ENCODE results near the gene SLC9A8.

Gene SLC9A8

DNA sequence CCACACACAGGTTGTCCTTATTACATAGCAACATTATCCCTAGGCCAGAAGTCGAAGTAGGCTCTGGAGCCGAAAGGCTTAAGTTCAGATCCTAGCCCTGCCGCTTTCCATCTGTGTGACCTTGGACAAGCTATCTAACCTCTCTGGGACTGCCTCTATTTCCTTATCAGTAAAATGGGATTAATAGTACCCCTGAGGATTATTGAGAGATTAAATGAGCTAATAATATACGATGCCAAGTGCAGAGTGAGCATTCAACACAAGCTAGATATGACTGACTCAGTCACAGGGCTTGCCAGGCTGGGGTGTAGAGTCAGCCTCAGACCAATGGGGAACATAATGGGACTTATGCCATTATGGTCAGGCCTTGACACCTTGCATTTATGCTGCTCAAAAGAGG is 111.6 kb downstream of the SLC9A8 start:
- DNase-seq = no peak

DNA sequence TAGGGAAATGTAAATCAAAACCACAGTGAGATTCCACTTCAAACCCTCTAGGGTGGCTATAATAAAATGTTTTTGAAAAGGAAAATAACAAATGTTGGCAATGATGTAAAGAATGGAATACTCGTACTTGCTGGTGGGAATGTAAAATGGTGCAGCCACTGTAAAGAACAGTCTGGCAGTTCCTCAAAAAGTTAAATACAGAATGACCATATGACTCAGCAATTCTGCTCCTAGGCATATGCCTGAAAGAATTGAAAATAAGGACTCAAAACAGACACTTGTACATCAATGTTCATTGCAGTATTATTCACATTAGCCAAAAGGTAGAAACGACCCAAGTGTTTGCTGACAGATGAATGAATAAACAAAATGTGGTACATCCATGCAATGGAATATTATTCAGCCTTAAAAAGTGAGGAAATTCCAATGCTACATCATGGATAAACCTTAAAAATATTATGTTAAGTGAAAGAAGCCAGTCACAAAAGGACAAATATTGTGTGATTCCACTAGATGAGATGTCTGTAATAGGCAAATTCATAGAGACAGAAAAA is 113.3 kb downstream of the SLC9A8 start:
- DNase-seq = no peak

DNA sequence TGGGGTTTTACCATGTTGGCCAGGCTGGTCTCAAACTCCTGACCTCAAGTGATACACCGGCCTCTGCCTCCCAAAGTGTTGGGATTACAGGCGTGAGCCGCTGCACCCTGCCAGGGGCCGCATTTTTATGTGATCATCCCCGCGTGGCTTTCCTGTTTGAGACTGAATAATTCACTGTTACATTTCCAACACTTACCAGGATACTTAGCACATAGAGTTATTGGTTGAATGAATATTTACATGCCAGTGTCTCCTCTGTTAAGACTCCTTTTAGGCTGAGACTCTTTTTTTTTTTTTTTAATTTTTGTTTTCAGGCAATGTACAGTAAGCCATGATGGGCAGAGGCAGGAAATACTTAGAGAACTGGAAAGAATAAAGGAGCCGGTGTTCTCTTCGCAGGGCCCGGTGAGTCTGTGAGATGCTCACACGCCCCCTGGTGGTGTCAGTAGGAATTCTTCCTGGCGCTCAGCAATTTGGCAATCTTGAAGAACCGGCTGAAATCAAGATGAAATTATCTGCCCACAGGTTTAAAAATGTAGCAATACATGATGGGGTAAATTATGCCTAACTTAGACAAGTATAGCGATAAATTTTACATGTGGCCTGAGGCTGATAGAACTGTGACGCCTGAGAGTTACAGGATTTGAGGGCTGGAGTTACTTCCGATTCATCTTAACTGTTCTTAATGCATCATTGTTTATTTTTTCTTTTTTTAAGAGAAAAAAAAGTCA is 115.9 kb downstream of the SLC9A8 start:
- peak; percentile 78 for DNase-seq

GRCh38 chr20:49929142-49929494 is 116.5 kb downstream of the SLC9A8 start:
- DNase-seq = no peak

DNA sequence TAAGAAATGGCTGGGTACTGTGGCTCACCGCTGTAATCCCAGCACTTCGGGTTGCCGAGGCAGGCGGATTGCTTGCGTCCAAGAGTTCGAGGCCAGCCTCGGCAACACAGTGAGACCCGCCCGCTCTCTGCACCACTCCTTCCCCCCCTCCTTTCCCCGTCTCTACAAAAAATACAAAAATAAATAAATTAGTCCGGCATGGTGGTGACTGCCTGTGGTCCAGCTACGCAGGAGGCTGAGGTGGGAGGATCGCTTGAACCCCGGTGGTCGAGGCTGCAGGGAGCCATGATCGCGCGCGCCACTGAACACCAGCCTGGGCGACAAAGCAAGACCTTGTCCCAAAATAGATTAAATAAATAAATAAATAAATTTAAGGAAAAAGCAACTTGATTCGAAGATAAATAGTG is 123.1 kb downstream of the SLC9A8 start:
- no peak for DNase-seq

- peak; percentile 94 for DNase-seq
Measured at GRCh38 chr20:49936153-49937026, 123.8 kb downstream of the SLC9A8 start, which contains the start of gene RNF114. RNF114 (plus strand) TSS chr20:49936397; CDS start chr20:49936413, 16 bp downstream.

- no peak for DNase-seq
Measured at GRCh38 chr20:49937027-49937929, 124.7 kb downstream of the SLC9A8 start.

DNA sequence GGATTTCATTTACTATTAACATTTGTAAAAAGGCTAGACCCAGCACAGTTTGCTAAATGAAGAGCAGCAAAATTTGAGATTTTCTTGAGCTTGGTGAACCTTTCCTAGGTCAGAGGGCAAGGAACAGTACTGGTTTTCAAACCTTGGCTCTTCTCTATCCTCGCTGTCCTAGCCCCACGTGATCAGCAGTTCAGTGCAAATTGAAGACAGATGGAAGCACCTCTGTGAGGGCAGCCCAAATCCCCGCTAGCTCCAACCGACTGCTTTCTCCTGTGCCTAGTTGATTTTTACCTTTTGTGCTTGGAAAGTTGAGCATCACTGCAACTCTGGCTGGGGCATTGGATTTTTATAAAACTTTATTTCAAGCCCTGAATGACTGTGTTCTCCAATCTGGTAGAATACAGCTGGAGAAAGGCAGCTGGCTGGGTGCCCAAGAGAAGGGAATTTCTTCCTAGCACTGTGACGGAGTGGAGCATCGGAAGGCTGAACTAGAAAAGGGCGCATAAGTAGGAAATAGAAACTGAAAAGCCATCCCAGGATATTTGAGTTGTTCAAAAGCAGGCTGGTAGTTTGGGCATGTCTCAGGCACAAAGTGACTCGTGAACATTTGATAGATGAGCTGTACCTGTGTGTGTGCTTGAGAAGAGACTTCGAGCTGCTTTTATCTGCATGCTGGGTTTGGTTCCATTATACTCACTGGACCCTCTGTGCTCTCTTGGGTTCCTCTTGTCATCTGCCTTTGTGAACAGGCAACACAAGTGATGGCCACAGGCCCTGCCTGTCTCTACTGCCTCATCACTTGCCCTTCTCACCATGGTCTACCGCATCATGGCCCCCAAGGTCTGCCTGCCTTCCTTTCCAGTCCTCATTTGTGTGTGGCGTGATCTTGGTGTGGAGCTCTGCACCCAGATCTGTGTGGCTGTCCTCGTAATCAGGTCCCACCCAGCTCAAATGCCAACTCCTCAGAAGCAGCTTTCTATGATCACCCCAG is 125.8 kb downstream of the SLC9A8 start:
- DNase-seq = no peak

DNA sequence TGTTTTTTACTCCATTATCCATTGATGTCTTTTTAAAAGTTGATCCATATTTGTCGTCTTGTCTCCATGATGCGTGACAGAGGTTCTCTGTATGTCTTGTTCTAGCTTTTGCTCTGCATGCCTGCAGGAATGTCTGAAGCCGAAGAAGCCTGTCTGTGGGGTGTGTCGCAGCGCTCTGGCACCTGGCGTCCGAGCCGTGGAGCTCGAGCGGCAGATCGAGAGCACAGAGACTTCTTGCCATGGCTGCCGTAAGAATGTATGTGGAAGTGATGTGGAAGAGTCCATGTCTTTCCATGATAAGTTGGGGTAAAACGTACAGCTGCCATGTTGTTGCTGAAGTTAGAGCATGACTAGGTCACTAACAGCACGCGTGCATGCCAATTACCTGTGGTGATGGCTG is 128.8 kb downstream of the SLC9A8 start:
- no peak for DNase-seq

All from stimulated activated CD4-positive, alpha-beta T cell treated with anti-CD3 and anti-CD28 coated beads, Interleukin-4, amount 100 ng/mL, for 1 hour (primary cell).